OCI-LY1 (cell line): Measurements from ENCODE around the gene ZNF559.

Source experiments
- H2AFZ ChIP-seq: fragments of 200-600 bp; sonication (generic), shearing (Covaris generic); 2 replicates; pipeline ENCODE4 v1.6.0; 2014; ENCODE audit warnings: antibody characterized with exemption, mild to moderate bottlenecking, low read length
- H3F3A ChIP-seq: fragments of 200-600 bp; sonication (generic), shearing (Covaris generic); 2 replicates; pipeline ENCODE4 v1.6.0; 2014; ENCODE audit warnings: mild to moderate bottlenecking, antibody characterized with exemption, low read length, moderate library complexity; ENCODE audit not compliant: insufficient read depth
- H3K27ac ChIP-seq: fragments of 200-600 bp; sonication (generic); 2 replicates; pipeline ENCODE4 v1.5.1; 2014; ENCODE audit warnings: low read length, mixed run types, mild to moderate bottlenecking, low read depth; ENCODE audit not compliant: poor library complexity, severe bottlenecking
- H3K27me3 ChIP-seq: fragments of 200-600 bp; sonication (generic); 2 replicates; pipeline ENCODE4 v1.6.0; 2014; ENCODE audit warnings: antibody characterized with exemption, mild to moderate bottlenecking, low read length, moderate library complexity; ENCODE audit not compliant: insufficient read depth
- H3K36me3 ChIP-seq: fragments of 200-600 bp; sonication (generic); 2 replicates; pipeline ENCODE4 v1.6.1; 2014; ENCODE audit warnings: mild to moderate bottlenecking, antibody characterized with exemption, low read length, moderate library complexity, mixed read lengths; ENCODE audit not compliant: insufficient read depth
- H3K4me1 ChIP-seq: fragments of 200-600 bp; sonication (generic); 2 replicates; pipeline ENCODE4 v1.5.1; 2014; ENCODE audit warnings: mild to moderate bottlenecking, low read length, moderate library complexity; ENCODE audit not compliant: insufficient read depth, severe bottlenecking
- H3K4me2 ChIP-seq: fragments of 200-600 bp; sonication (generic), shearing (Covaris generic); 2 replicates; pipeline ENCODE4 v1.6.1; 2014; ENCODE audit warnings: low read length
- H3K4me3 ChIP-seq: fragments of 200-600 bp; sonication (generic); 2 replicates; pipeline ENCODE4 v1.5.1; 2014; ENCODE audit warnings: low read length, low read depth, mild to moderate bottlenecking, mixed read lengths; ENCODE audit not compliant: poor library complexity, severe bottlenecking
- H3K79me2 ChIP-seq: fragments of 200-600 bp; shearing (Covaris generic); 2 replicates; pipeline ENCODE4 v1.6.1; 2016; ENCODE audit warnings: mixed run types, low read length, mixed read lengths; ENCODE audit not compliant: insufficient read depth
- H3K9ac ChIP-seq: fragments of 200-600 bp; sonication (generic), shearing (Covaris generic); 2 replicates; pipeline ENCODE4 v1.6.1; 2014; ENCODE audit warnings: mild to moderate bottlenecking, low read length, mixed read lengths
- H3K9me2 ChIP-seq: fragments of 200-600 bp; sonication (generic), shearing (Covaris generic); 2 replicates; pipeline ENCODE4 v1.6.1; 2014; ENCODE audit warnings: low read depth, mild to moderate bottlenecking, low read length, mixed read lengths
- H3K9me3 ChIP-seq: fragments of 200-600 bp; shearing (Covaris generic); 2 replicates; pipeline ENCODE4 v1.6.1; 2014; ENCODE audit warnings: low read length, mixed read lengths
- H4K20me1 ChIP-seq: fragments of 200-600 bp; sonication (generic), shearing (Covaris generic); 2 replicates; pipeline ENCODE4 v1.6.0; 2016; ENCODE audit warnings: mild to moderate bottlenecking, low read length; ENCODE audit not compliant: insufficient read depth
- EZH2 ChIP-seq: fragments of 200-600 bp; sonication (generic), shearing (Covaris generic); IDR thresholded peaks from 2 replicates; pipeline ENCODE4 v1.8.0; 2017; ENCODE audit warnings: borderline replicate concordance, mixed run types, mild to moderate bottlenecking, antibody characterized with exemption, low read length, moderate library complexity, mixed read lengths
- TF ChIP-seq, protein P1 (sequence below): fragments of 200-600 bp; sonication (generic), shearing (Covaris generic); IDR thresholded peaks from 2 replicates; pipeline ENCODE4 v1.5.1; 2017; ENCODE audit warnings: mild to moderate bottlenecking, antibody characterized with exemption, low read length, moderate library complexity, mixed read lengths

ZNF559 gene

DNA sequence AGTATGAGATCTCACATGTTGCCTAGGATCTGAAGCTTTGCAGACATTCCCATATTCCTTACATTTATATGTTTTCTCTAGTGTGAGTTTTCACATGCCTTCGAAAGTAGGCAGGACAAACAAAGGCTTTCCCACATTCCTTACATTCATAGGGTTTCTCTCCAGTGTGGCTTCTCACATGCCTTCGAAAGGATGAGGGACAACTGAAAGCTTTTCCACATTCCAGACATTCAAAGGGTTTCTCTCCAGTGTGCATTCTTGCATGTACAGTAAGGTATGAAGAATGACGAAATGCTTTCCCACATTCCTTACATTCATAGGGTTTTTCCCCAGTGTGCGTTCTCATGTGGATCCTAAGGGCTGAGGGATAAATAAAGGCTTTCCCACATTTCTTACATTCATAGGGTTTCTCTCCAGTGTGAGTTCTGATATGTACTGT, 28.5 kb upstream of the ZNF559 start:
- Histone ChIP-seq H3K9me3 (peaks cover 44% of the 10 kb centered on the region), H3K4me3 (no peak overlapping the region)
- TF ChIP-seq EZH2, result no peak
- TF ChIP-seq, protein P1, sequence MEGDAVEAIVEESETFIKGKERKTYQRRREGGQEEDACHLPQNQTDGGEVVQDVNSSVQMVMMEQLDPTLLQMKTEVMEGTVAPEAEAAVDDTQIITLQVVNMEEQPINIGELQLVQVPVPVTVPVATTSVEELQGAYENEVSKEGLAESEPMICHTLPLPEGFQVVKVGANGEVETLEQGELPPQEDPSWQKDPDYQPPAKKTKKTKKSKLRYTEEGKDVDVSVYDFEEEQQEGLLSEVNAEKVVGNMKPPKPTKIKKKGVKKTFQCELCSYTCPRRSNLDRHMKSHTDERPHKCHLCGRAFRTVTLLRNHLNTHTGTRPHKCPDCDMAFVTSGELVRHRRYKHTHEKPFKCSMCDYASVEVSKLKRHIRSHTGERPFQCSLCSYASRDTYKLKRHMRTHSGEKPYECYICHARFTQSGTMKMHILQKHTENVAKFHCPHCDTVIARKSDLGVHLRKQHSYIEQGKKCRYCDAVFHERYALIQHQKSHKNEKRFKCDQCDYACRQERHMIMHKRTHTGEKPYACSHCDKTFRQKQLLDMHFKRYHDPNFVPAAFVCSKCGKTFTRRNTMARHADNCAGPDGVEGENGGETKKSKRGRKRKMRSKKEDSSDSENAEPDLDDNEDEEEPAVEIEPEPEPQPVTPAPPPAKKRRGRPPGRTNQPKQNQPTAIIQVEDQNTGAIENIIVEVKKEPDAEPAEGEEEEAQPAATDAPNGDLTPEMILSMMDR, result no peak

DNA sequence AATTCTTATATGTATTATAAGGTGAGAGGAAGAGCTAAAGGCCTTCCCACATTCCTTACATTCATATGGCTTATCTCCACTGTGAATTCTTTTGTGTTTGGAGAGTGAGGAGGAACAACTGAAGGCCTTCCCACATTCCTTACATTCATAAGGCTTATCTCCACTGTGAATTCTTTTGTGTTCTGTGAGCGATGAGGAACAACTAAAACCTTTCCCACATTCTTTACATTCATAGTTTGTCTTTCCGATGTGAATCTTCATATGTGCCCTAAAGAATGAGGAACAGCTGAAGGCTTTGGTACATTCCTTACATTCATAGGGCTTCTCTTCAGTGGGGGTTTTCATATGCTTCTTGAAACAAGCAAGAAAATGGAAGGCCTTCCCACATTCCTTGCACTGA, 27.6 kb upstream of the ZNF559 start:
- no peak overlapping the region for H3K9ac ChIP-seq
- H4K20me1 ChIP-seq, result no peaks in the 10 kb centered on the region
- no peaks in the 10 kb centered on the region for H3F3A ChIP-seq
- TF ChIP-seq, protein P1, result no peak
- TF ChIP-seq EZH2, result no peak
- H3K4me3 ChIP-seq, result no peak overlapping the region
- H3K4me2 ChIP-seq, result no peak overlapping the region
- no peaks in the 10 kb centered on the region for H3K4me1 ChIP-seq
- no peaks in the 10 kb centered on the region for H3K79me2 ChIP-seq
- H3K9me3 ChIP-seq, result peaks cover 40% of the 10 kb centered on the region
- no peak overlapping the region for H2AFZ ChIP-seq
- H3K9me2 ChIP-seq, result no peaks in the 10 kb centered on the region
- no peaks in the 10 kb centered on the region for H3K27me3 ChIP-seq
- no peak overlapping the region for H3K27ac ChIP-seq
- peaks cover 78% of the 10 kb centered on the region for H3K36me3 ChIP-seq

More for the DNA sequence above, 28.5 kb upstream of the ZNF559 start:
- no peak overlapping the region for H3K9ac ChIP-seq
- no peaks in the 10 kb centered on the region for H3K9me2 ChIP-seq
- no peaks in the 10 kb centered on the region for H3K4me1 ChIP-seq
- no peaks in the 10 kb centered on the region for H3K27me3 ChIP-seq
- H3F3A ChIP-seq, result no peaks in the 10 kb centered on the region
- no peak overlapping the region for H3K4me2 ChIP-seq
- H3K36me3 ChIP-seq, result peaks cover 69% of the 10 kb centered on the region
- no peak overlapping the region for H2AFZ ChIP-seq
- H3K79me2 ChIP-seq, result no peaks in the 10 kb centered on the region
- H3K27ac ChIP-seq, result no peak overlapping the region
- H4K20me1 ChIP-seq, result no peaks in the 10 kb centered on the region

DNA sequence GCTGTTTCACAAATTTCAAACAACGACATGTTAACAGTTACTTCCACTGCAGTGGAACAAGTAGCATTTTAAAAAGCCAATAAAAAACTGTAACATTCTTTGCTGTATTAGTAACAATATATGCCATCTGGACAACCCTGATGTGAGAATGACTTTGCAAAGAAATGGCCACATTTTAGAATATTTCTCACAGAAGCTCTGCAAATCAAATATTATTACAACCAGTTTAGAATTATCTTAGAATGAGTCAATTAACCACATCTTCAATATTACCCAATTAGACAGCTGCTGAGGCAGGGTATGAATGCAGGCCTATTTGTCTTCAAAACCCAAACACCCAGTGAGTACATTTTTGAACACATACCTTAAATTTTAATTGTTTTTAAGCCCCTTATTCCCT, 17.5 kb upstream of the ZNF559 start:
- no peak overlapping the region for H3K9ac ChIP-seq
- no peaks in the 10 kb centered on the region for H3K9me2 ChIP-seq
- no peaks in the 10 kb centered on the region for H3K27me3 ChIP-seq
- H3K27ac ChIP-seq, result no peak overlapping the region
- peaks cover 13% of the 10 kb centered on the region for H3K4me1 ChIP-seq
- TF ChIP-seq, protein P1, result no peak
- no peak for TF ChIP-seq EZH2
- H3K4me2 ChIP-seq, result no peak overlapping the region
- H2AFZ ChIP-seq, result no peak overlapping the region
- H3K36me3 ChIP-seq, result peaks cover 31% of the 10 kb centered on the region
- no peaks in the 10 kb centered on the region for H3F3A ChIP-seq
- no peak overlapping the region for H3K4me3 ChIP-seq
- peaks cover 6% of the 10 kb centered on the region; the same call in 1 of the 2 replicates for H3K79me2 ChIP-seq
- no peaks in the 10 kb centered on the region for H4K20me1 ChIP-seq
- peaks cover 7% of the 10 kb centered on the region; the same call in 1 of the 2 replicates for H3K9me3 ChIP-seq
